GM23338 (cell line): Measurements from ENCODE around the gene HDAC10. TPM values are rescaled to one million over a fixed set of nuclear protein-coding genes. Genes with fewer than 3 reads are reported as not detected.
A peak's percentile ranks its signal among the peaks of the same experiment; 100 is the strongest.

Source experiments
- ATAC-seq: fragments of 200-7000 bp; cut with Tn5 transposase; 3 replicates; pipeline ENCODE4 v1.9.1; 2020
- DNase-seq: peaks from one replicate; pipeline ENCODE4 v3.0.0-alpha.2; 2015; ENCODE audit warnings: low spot score
- H2AFZ ChIP-seq: fragments of 200-600 bp; sonication (generic); 2 replicates; pipeline ENCODE4 v1.8.0; 2016; ENCODE audit warnings: antibody characterized with exemption, mild to moderate bottlenecking, moderate library complexity
- H3F3A ChIP-seq: fragments of 200-600 bp; sonication (generic); replicated peaks from 2 replicates; pipeline ENCODE4 v1.8.0; 2017; ENCODE audit warnings: antibody characterized with exemption, mixed run types, low read depth
- H3K27ac ChIP-seq: fragments of 200-600 bp; sonication (generic); 2 replicates; pipeline ENCODE4 v1.6.1; 2016; ENCODE audit warnings: low read depth
- H3K27me3 ChIP-seq: fragments of 200-600 bp; sonication (generic); 2 replicates; pipeline ENCODE4 v1.8.0; 2016; ENCODE audit warnings: mild to moderate bottlenecking, mixed run types, moderate library complexity; ENCODE audit not compliant: insufficient read depth
- H3K36me3 ChIP-seq: fragments of 200-600 bp; sonication (generic); 2 replicates; pipeline ENCODE4 v1.8.0; 2016; ENCODE audit warnings: mild to moderate bottlenecking; ENCODE audit not compliant: insufficient read depth
- H3K4me1 ChIP-seq: fragments of 200-600 bp; sonication (generic); 2 replicates; pipeline ENCODE4 v1.8.0; 2016; ENCODE audit warnings: mild to moderate bottlenecking, moderate library complexity; ENCODE audit not compliant: insufficient read depth
- H3K4me2 ChIP-seq: fragments of 200-600 bp; sonication (generic); 2 replicates; pipeline ENCODE4 v1.7.1; 2017; ENCODE audit warnings: mixed run types
- H3K4me3 ChIP-seq: fragments of 200-600 bp; sonication (generic); 2 replicates; pipeline ENCODE4 v1.6.1; 2016; ENCODE audit warnings: mixed run types
- H3K79me2 ChIP-seq: fragments of 200-600 bp; sonication (generic); replicated peaks from 2 replicates; pipeline ENCODE4 v1.8.0; 2017; ENCODE audit warnings: mild to moderate bottlenecking; ENCODE audit not compliant: insufficient read depth
- H3K9me2 ChIP-seq: fragments of 200-600 bp; sonication (generic); 2 replicates; pipeline ENCODE4 v1.8.0; 2017; ENCODE audit not compliant: insufficient read depth
- H4K20me1 ChIP-seq: fragments of 200-600 bp; sonication (generic); replicated peaks from 2 replicates; pipeline ENCODE4 v1.8.0; 2017; ENCODE audit warnings: mild to moderate bottlenecking; ENCODE audit not compliant: insufficient read depth
- H3K27ac Mint-ChIP-seq: 2 replicates; pipeline ENCODE4 v1.8.0; 2020; ENCODE audit warnings: inconsistent platforms, mild to moderate bottlenecking, moderate library complexity, mixed read lengths
- H3K27me3 Mint-ChIP-seq: 3 replicates; pipeline ENCODE4 v1.8.0; 2022; ENCODE audit warnings: low read depth, mild to moderate bottlenecking, moderate library complexity, mixed read lengths, inconsistent platforms; ENCODE audit not compliant: insufficient read depth, poor library complexity
- H3K36me3 Mint-ChIP-seq: 3 replicates; pipeline ENCODE4 v1.8.0; 2021; ENCODE audit warnings: low read depth, mild to moderate bottlenecking, inconsistent platforms, moderate library complexity, mixed read lengths
- H3K4me1 Mint-ChIP-seq: 3 replicates; pipeline ENCODE4 v1.8.0; 2020; ENCODE audit warnings: mild to moderate bottlenecking, inconsistent platforms, mixed read lengths
- H3K4me3 Mint-ChIP-seq: 3 replicates; pipeline ENCODE4 v1.8.0; 2021; ENCODE audit warnings: moderate library complexity, mild to moderate bottlenecking, inconsistent platforms, mixed read lengths
- H3K9me3 Mint-ChIP-seq: 3 replicates; pipeline ENCODE4 v1.8.0; 2020; ENCODE audit warnings: moderate library complexity, mild to moderate bottlenecking, inconsistent platforms, mixed read lengths
- CTCF ChIP-seq, 2 experiments: fragments of 200-600 bp in 1 of 2; sonication (generic) in 1 of 2; conservative IDR thresholded peaks; 2 replicates each; pipeline versions ENCODE4 v1.5.1 to v1.6.1; 2016 to 2017; ENCODE audit warnings: antibody characterized with exemption in 2 of 2, low read depth in 2 of 2, mild to moderate bottlenecking in 2 of 2, moderate library complexity in 1 of 2
- EZH2 ChIP-seq: fragments of 200-600 bp; sonication (generic); IDR thresholded peaks from one replicate; pipeline ENCODE4 v1.8.0; 2017; ENCODE audit warnings: antibody characterized with exemption, mild to moderate bottlenecking, low read depth; ENCODE audit not compliant: unreplicated experiment
- EZH2phosphoT487 ChIP-seq: fragments of 200-600 bp; sonication (generic); IDR thresholded peaks from one replicate; pipeline ENCODE4 v1.8.1; 2018; ENCODE audit warnings: antibody characterized with exemption; ENCODE audit not compliant: unreplicated experiment
- NANOG ChIP-seq: IDR thresholded peaks from 2 replicates; pipeline ENCODE4 v1.6.1; 2016; ENCODE audit warnings: antibody characterized with exemption, borderline replicate concordance
- POLR2AphosphoS5 ChIP-seq: IDR thresholded peaks from 2 replicates; pipeline ENCODE4 v1.6.1; 2016; ENCODE audit warnings: antibody characterized with exemption, low read depth
- STAT1 ChIP-seq: IDR thresholded peaks from one replicate; pipeline ENCODE4 v1.6.1; 2016; ENCODE audit warnings: antibody characterized with exemption; ENCODE audit not compliant: unreplicated experiment
- ZNF331 ChIP-seq: fragments of 250-450 bp; sonication (Bioruptor Pico); IDR thresholded peaks from 2 replicates; pipeline ENCODE4 v1.5.0; 2020; ENCODE audit warnings: low read depth, mild to moderate bottlenecking, moderate library complexity
- polyA plus RNA-seq: library from polyadenylated mRNA; unstranded; fragments of >200 nt; fragmentation: Nextera tagmentation; extraction: Ambion mirVana; gene quantifications from 2 replicates; pipeline ENCODE4 v1.2.1, GENCODE V29; 2016
- total RNA-seq: library from RNA; depleted of rRNA; stranded (reverse); fragments of >200 nt; shearing (Covaris generic); gene quantifications from 2 replicates; pipeline ENCODE4 v1.2.3, GENCODE V29; 2014
- TF ChIP-seq, protein P1 (sequence below): fragments of 250-450 bp; sonication (Bioruptor Pico); IDR thresholded peaks from 2 replicates; pipeline ENCODE4 v1.5.0; 2020; ENCODE audit warnings: mild to moderate bottlenecking, moderate library complexity
- TF ChIP-seq, protein P2 (sequence below): IDR thresholded peaks from one replicate; pipeline ENCODE4 v1.6.1; 2018; ENCODE audit warnings: antibody characterized with exemption; ENCODE audit not compliant: unreplicated experiment

HDAC10 gene
- total and polyA plus RNA-seq, 2 experiments from 2014 or later = 4.1 to 41.9 TPM

DNA sequence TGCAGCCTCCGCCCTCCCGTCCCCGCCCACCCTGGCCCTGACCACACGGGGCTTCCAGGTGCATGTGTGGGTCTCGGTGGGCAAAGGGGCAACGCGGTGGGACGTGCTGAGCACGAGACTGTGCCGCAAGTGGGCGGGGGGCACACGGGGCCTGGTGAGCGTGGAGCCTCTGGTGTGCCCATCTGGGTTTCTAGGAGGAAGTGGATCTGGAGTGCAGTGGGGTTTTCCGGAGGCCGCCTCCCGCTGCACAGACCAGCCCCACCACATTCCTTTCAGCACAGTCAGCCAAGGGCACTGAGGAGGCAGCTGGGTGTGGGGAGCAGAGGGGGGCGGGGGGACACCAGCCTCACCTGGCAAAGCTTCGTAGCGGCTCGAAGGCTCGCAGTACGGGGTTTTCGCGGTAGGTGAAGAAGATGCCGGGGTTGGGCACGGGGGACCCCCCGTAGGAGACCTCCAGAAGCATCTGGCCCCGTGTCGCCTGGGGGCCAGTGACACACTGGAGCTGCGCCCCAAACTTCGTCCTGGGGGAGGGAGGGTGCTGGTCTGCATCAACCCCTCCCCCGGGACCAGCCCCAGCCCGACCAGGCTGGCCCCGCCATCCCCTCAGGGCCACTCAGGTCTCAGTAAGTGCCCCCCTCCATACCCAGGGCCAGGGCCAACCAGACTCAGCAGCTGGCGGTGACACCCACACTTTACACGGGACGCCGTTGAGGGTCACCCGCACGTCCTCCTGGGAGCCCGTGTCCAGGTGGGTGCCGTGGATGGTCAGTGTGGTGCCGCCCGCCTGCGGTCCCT, 31.5 kb upstream of the HDAC10 start:
- Histone ChIP-seq H3K4me2 (no peak overlapping the region), H3K9me2 (no peaks in the 10 kb centered on the region), H4K20me1 (no peaks in the 10 kb centered on the region), H3K36me3 (no peaks in the 10 kb centered on the region), H3F3A (no peaks in the 10 kb centered on the region), H3K4me1 (no peaks in the 10 kb centered on the region), H3K27ac (no peak overlapping the region), H3K79me2 (no peaks in the 10 kb centered on the region), H3K4me3 (no peak overlapping the region), H2AFZ (no peak overlapping the region), H3K27me3 (no peaks in the 10 kb centered on the region)
- peaks cover 9% of the 10 kb centered on the region for H3K27me3 Mint-ChIP-seq
- H3K4me1 Mint-ChIP-seq = no peaks in the 10 kb centered on the region
- peaks cover 44% of the 10 kb centered on the region for H3K36me3 Mint-ChIP-seq
- H3K9me3 Mint-ChIP-seq = no peaks in the 10 kb centered on the region
- no peak overlapping the region for H3K4me3 Mint-ChIP-seq
- H3K27ac Mint-ChIP-seq = no peak overlapping the region
- DNase-seq (no peak), ATAC-seq (peak; percentile 29; the same call in 2 of the 3 replicates)
- TF ChIP-seq, protein P1, sequence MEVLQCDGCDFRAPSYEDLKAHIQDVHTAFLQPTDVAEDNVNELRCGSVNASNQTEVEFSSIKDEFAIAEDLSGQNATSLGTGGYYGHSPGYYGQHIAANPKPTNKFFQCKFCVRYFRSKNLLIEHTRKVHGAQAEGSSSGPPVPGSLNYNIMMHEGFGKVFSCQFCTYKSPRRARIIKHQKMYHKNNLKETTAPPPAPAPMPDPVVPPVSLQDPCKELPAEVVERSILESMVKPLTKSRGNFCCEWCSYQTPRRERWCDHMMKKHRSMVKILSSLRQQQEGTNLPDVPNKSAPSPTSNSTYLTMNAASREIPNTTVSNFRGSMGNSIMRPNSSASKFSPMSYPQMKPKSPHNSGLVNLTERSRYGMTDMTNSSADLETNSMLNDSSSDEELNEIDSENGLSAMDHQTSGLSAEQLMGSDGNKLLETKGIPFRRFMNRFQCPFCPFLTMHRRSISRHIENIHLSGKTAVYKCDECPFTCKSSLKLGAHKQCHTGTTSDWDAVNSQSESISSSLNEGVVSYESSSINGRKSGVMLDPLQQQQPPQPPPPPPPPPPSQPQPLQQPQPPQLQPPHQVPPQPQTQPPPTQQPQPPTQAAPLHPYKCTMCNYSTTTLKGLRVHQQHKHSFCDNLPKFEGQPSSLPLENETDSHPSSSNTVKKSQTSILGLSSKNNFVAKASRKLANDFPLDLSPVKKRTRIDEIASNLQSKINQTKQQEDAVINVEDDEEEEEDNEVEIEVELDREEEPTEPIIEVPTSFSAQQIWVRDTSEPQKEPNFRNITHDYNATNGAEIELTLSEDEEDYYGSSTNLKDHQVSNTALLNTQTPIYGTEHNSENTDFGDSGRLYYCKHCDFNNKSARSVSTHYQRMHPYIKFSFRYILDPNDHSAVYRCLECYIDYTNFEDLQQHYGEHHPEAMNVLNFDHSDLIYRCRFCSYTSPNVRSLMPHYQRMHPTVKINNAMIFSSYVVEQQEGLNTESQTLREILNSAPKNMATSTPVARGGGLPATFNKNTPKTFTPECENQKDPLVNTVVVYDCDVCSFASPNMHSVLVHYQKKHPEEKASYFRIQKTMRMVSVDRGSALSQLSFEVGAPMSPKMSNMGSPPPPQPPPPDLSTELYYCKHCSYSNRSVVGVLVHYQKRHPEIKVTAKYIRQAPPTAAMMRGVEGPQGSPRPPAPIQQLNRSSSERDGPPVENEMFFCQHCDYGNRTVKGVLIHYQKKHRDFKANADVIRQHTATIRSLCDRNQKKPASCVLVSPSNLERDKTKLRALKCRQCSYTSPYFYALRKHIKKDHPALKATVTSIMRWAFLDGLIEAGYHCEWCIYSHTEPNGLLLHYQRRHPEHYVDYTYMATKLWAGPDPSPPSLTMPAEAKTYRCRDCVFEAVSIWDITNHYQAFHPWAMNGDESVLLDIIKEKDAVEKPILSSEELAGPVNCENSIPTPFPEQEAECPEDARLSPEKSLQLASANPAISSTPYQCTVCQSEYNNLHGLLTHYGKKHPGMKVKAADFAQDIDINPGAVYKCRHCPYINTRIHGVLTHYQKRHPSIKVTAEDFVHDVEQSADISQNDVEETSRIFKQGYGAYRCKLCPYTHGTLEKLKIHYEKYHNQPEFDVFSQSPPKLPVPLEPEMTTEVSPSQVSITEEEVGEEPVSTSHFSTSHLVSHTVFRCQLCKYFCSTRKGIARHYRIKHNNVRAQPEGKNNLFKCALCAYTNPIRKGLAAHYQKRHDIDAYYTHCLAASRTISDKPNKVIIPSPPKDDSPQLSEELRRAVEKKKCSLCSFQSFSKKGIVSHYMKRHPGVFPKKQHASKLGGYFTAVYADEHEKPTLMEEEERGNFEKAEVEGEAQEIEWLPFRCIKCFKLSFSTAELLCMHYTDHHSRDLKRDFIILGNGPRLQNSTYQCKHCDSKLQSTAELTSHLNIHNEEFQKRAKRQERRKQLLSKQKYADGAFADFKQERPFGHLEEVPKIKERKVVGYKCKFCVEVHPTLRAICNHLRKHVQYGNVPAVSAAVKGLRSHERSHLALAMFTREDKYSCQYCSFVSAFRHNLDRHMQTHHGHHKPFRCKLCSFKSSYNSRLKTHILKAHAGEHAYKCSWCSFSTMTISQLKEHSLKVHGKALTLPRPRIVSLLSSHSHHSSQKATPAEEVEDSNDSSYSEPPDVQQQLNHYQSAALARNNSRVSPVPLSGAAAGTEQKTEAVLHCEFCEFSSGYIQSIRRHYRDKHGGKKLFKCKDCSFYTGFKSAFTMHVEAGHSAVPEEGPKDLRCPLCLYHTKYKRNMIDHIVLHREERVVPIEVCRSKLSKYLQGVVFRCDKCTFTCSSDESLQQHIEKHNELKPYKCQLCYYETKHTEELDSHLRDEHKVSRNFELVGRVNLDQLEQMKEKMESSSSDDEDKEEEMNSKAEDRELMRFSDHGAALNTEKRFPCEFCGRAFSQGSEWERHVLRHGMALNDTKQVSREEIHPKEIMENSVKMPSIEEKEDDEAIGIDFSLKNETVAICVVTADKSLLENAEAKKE (CRISPR knock-in tag) = no peak
- no peak for TF ChIP-seq EZH2
- no peak for TF ChIP-seq ZNF331 (CRISPR knock-in tag)
- no peak for TF ChIP-seq POLR2AphosphoS5
- no peak for TF ChIP-seq CTCF (conservative IDR thresholded peaks at IDR 0.05; ENCODE audit: low read depth in 2 of 2)
- TF ChIP-seq, protein P2, sequence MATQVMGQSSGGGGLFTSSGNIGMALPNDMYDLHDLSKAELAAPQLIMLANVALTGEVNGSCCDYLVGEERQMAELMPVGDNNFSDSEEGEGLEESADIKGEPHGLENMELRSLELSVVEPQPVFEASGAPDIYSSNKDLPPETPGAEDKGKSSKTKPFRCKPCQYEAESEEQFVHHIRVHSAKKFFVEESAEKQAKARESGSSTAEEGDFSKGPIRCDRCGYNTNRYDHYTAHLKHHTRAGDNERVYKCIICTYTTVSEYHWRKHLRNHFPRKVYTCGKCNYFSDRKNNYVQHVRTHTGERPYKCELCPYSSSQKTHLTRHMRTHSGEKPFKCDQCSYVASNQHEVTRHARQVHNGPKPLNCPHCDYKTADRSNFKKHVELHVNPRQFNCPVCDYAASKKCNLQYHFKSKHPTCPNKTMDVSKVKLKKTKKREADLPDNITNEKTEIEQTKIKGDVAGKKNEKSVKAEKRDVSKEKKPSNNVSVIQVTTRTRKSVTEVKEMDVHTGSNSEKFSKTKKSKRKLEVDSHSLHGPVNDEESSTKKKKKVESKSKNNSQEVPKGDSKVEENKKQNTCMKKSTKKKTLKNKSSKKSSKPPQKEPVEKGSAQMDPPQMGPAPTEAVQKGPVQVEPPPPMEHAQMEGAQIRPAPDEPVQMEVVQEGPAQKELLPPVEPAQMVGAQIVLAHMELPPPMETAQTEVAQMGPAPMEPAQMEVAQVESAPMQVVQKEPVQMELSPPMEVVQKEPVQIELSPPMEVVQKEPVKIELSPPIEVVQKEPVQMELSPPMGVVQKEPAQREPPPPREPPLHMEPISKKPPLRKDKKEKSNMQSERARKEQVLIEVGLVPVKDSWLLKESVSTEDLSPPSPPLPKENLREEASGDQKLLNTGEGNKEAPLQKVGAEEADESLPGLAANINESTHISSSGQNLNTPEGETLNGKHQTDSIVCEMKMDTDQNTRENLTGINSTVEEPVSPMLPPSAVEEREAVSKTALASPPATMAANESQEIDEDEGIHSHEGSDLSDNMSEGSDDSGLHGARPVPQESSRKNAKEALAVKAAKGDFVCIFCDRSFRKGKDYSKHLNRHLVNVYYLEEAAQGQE = no peak
- no peak for TF ChIP-seq EZH2phosphoT487
- no peak for TF ChIP-seq NANOG
- no peak for TF ChIP-seq STAT1
